ENCODE data around the gene H2BK1. TPM values are rescaled to one million over a fixed set of nuclear protein-coding genes. Genes with fewer than 3 reads are reported as not detected.

Gene H2BK1
- total and polyA plus RNA-seq, 2 of the 13 experiments (the other 11 are each of a cell fraction or from before 2014, with no cell fraction given), result not detected

- no peak for TF ChIP-seq IRX3 (CRISPR knock-in tag; IDR thresholded peaks at IDR 0.05; ENCODE audit: borderline replicate concordance, low read depth)
- TF ChIP-seq SIX4 (CRISPR knock-in tag; IDR thresholded peaks at IDR 0.05), result peak; percentile 50; the same call in 1 of the 2 replicates
- TF ChIP-seq ZNF263 (CRISPR knock-in tag; IDR thresholded peaks at IDR 0.05), result peak; percentile 26
- TF ChIP-seq HOXA3 (CRISPR knock-in tag; IDR thresholded peaks at IDR 0.05), result peak; percentile 91
- TF ChIP-seq MAZ (IDR thresholded peaks at IDR 0.05; ENCODE audit: borderline replicate concordance, low read depth, low read length), result peak; percentile 97
- peak; percentile 63; the same call in 1 of the 2 replicates for TF ChIP-seq MAZ (CRISPR knock-in tag; IDR thresholded peaks at IDR 0.05; ENCODE audit: low read depth)
- TF ChIP-seq HNRNPK (IDR thresholded peaks at IDR 0.05; ENCODE audit: low read depth, low read length, poor library complexity, severe bottlenecking), result peak; percentile 71
- TF ChIP-seq ZNF747 (CRISPR knock-in tag; IDR thresholded peaks at IDR 0.05; ENCODE audit: borderline replicate concordance), result peak; percentile 36; the same call in 1 of the 2 replicates
- TF ChIP-seq ISX (CRISPR knock-in tag; conservative IDR thresholded peaks at IDR 0.05), result no peak
- no peak for TF ChIP-seq ZNF629 (CRISPR knock-in tag; conservative IDR thresholded peaks at IDR 0.05)
- TF ChIP-seq ZNF776 (CRISPR knock-in tag; IDR thresholded peaks at IDR 0.05), result no peak
- peak; percentile 68 to 72 for TF ChIP-seq POLR2A (IDR thresholded peaks at IDR 0.05; ENCODE audit: insufficient read depth in 1 of 2, low read depth in 2 of 2, low read length in 2 of 2)
- TF ChIP-seq NR2F2 (IDR thresholded peaks at IDR 0.05; ENCODE audit: borderline replicate concordance, low read depth), result no peak
- TF ChIP-seq SMYD3 (CRISPR knock-in tag; IDR thresholded peaks at IDR 0.05), result no peak
- peak; percentile 55 for TF ChIP-seq HOXA5 (CRISPR knock-in tag; IDR thresholded peaks at IDR 0.05)
- TF ChIP-seq ZNF563 (CRISPR knock-in tag; IDR thresholded peaks at IDR 0.05), result 0 out of 2 replicates have a peak, but pooled peaks have one; percentile 68
- peak; percentile 90; the same call in 1 of the 2 replicates for TF ChIP-seq YEATS2 (CRISPR knock-in tag; IDR thresholded peaks at IDR 0.05; ENCODE audit: borderline replicate concordance)
- TF ChIP-seq EP300 (IDR thresholded peaks at IDR 0.05; ENCODE audit: low read depth in 2 of 2, low read length in 2 of 2), result no peak
- TF ChIP-seq EP300 (CRISPR knock-in tag; IDR thresholded peaks at IDR 0.05; ENCODE audit: borderline replicate concordance), result no peak
- TF ChIP-seq, protein P1, sequence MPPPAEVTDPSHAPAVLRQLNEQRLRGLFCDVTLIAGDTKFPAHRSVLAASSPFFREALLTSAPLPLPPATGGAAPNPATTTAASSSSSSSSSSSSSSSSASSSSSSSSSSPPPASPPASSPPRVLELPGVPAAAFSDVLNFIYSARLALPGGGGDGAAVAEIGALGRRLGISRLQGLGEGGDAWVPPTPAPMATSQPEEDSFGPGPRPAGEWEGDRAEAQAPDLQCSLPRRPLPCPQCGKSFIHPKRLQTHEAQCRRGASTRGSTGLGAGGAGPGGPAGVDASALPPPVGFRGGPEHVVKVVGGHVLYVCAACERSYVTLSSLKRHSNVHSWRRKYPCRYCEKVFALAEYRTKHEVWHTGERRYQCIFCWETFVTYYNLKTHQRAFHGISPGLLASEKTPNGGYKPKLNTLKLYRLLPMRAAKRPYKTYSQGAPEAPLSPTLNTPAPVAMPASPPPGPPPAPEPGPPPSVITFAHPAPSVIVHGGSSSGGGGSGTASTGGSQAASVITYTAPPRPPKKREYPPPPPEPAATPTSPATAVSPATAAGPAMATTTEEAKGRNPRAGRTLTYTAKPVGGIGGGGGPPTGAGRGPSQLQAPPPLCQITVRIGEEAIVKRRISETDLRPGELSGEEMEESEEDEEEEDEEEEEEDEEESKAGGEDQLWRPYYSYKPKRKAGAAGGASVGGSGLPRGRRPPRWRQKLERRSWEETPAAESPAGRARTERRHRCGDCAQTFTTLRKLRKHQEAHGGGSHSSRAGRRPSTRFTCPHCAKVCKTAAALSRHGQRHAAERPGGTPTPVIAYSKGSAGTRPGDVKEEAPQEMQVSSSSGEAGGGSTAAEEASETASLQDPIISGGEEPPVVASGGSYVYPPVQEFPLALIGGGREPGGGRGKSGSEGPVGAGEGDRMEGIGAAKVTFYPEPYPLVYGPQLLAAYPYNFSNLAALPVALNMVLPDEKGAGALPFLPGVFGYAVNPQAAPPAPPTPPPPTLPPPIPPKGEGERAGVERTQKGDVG (CRISPR knock-in tag; IDR thresholded peaks at IDR 0.05; ENCODE audit: borderline replicate concordance), result no peak
- no peak for TF ChIP-seq ZNF343 (CRISPR knock-in tag; IDR thresholded peaks at IDR 0.05)
- TF ChIP-seq CEBPB (IDR thresholded peaks at IDR 0.05; ENCODE audit: borderline replicate concordance, low read depth, low read length), result peak; percentile 97
- no peak for TF ChIP-seq MIXL1 (CRISPR knock-in tag; IDR thresholded peaks at IDR 0.05)
- no peak for TF ChIP-seq ZC3H4 (CRISPR knock-in tag; IDR thresholded peaks at IDR 0.05; ENCODE audit: borderline replicate concordance)
- TF ChIP-seq MED8 (CRISPR knock-in tag; IDR thresholded peaks at IDR 0.05; ENCODE audit: insufficient replicate concordance), result no peak
- TF ChIP-seq LRRFIP1 (CRISPR knock-in tag; conservative IDR thresholded peaks at IDR 0.05), result no peak
Measured at GRCh38 chr7:151226875-151227782, 16.8 kb upstream of the H2BK1 start, which contains the start of gene ABCF2 (continued).
